NCI-H748 (cell line): Measurements from ENCODE around the gene TRIM26.

Experiments used
- DNase-seq: peaks from one replicate; lab custom pipeline; 2025; ENCODE audit not compliant: unreplicated experiment; lab: John Stamatoyannopoulos, UW

The TRIM26 gene

GRCh38 chr6:30211899-30212298, 1.3 kb downstream of the TRIM26 start:
- no peak for DNase-seq

DNA sequence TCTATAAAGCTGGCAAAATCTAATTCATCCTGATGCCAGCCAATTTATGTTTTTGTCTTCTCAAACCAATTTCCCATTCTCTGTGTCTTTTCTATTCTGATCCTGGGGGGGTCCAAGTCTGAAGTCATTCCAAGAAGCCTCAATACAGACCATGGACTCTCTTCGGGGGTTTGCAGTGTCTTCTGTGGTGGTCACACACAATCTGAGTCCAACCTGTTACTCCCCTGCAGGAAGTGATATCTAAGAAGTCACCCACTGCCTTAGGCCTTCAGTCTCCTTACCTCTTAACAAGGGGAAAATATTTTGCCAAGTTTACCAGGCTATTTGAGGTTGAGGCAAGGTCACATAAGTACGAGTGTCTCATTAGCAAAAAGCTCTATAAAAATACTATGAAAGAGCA, 1.9 kb downstream of the TRIM26 start:
- DNase-seq = no peak

GRCh38 chr6:30207619-30208295, 5.4 kb downstream of the TRIM26 start:
- no peak for DNase-seq

DNA sequence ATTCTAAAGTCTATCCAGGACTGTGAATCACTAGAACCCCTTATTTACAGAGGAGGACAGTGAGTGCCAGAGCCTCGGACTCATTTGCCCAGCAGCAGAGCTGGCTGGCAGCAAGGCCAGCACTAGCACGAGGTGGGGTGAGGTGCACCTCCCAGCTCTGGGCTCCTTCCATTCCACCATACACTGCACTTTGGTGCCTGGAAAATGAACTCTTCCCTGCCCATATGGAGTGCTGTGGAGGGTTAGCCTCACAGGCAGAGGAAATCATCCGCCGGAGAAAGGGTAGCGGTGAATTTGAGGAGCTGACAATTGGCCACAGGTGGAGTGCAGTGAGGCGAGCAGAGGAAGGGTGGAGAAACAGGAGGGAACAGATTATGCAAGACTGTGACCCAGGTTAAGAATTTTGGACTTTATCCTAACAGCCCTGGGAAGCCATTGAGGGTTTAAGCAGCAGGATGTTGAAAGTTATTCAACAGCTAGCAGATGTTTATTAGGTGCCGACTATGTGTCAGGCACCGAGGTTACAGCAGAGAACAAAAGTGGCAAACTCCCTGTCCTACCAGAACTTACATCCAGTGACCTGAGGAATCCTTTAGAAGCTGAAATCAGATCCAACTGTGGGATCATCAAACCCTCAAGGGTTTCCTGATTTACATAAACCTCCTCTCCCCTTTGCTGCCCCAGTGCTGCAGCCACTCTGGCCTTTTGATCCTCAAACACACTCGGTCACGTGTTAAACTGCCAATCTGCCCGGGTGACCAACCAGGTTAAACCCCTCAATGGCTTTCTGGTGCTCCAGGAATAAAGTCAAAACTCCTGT, 6.2 kb downstream of the TRIM26 start:
- DNase-seq = no peak

- no peak for DNase-seq
Measured at GRCh38 chr6:30206152-30206551, 7.1 kb downstream of the TRIM26 start.

DNA sequence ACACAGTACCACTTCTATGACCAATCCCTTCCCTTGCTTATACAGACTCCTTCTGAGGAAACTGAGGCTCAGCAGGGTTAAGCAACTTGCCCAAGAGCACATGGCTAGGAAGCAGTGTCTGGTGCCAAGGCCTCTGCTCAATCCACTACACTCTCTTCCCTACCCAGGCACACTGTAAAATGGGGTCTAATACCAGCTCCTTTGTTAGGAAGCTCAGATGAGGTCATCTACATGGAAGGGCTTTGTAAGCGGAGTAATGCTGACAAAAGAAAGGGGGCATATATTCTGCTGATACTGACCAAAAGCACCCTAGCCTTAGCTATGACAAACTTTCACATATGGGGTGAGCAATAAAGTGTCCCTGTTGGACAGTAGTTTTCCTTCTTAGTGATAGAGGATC, 9.1 kb downstream of the TRIM26 start:
- DNase-seq = no peak

DNA sequence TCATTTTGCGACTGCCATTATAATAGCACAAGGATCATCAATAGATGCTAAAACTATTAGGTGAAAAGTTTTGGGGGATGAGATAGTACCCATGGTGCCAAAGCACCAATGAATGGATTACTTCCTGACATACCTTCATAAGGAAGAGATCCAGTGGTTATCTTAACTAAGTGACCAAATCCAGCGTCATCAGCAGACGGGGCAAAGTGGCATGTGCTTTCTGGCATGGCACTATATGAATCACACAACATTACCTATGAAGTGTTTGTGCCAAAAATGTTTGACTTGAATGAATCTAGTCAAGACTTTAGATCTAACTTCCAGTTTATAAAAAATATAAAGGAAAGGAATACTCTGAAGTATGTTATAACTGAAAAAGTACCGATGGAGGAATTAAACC, 10.8 kb downstream of the TRIM26 start:
- no peak for DNase-seq

GRCh38 chr6:30200551-30201281, 12.5 kb downstream of the TRIM26 start:
- DNase-seq = no peak

DNA sequence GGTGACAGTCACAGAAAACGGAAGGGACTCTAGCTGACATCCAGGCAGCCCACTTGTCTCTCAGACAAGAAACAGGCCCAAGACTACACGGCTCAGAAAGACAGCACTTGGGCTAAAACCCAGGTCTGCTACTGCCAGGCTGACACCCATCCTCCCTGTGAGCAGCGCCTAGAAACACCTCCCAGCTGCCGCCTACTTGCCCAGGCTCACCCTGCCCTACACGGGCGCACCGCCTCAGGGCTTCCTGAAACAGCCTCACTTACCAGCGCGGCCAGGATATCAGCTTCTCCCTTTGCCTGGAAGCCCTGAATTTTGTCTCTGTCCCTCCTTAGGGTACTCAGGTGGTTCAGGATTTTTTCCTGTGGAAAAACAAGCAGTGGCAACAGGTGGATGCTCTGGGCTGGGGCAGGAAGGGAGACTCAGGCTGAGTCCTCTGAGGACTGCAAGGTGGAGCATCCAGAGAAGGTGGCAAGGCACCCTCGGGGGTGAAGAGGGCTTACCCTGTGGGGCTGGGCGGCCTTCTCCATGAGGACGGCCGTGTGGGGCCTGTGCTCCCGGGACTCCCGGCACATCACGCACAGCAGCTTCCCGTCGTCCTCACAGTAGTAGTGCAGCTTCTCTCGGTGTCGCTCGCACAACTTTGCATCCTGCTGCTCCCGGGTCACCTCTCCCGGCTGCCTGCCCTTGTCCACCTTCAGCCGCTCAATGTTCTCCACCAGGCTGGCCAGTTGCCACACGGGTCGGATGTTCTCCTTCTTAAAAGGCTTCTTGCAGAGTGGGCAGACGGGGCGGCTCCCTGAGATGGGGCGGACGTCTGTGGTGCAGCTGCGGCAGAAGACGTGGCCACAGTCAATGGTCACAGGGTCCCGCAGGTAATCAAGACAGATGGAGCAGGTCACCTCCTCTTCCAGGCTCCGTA, 14.8 kb downstream of the TRIM26 start:
- no peak for DNase-seq

DNA sequence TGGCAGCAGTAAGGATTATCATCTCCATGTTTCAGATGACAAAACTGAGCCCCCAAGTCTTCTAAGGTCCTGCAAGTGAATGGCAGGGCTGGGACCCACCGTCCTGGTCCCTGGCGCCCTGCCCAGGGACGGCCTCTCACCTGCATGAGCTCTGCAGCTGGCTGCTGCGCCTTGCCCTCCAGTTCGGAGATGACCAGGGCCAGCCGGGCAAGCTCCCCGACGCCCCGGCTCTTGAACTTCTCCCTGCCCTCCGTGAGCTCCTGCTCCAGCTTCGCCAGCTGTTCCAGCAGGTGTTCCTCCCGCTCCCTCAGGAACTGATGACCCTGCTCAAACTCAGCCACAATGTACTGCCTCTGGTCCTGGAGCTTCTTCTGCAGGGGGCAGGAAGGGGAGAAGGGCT, 16.8 kb downstream of the TRIM26 start:
- no peak for DNase-seq

- DNase-seq = no peak
Measured at GRCh38 chr6:30195951-30196350, 17.3 kb downstream of the TRIM26 start.

DNA sequence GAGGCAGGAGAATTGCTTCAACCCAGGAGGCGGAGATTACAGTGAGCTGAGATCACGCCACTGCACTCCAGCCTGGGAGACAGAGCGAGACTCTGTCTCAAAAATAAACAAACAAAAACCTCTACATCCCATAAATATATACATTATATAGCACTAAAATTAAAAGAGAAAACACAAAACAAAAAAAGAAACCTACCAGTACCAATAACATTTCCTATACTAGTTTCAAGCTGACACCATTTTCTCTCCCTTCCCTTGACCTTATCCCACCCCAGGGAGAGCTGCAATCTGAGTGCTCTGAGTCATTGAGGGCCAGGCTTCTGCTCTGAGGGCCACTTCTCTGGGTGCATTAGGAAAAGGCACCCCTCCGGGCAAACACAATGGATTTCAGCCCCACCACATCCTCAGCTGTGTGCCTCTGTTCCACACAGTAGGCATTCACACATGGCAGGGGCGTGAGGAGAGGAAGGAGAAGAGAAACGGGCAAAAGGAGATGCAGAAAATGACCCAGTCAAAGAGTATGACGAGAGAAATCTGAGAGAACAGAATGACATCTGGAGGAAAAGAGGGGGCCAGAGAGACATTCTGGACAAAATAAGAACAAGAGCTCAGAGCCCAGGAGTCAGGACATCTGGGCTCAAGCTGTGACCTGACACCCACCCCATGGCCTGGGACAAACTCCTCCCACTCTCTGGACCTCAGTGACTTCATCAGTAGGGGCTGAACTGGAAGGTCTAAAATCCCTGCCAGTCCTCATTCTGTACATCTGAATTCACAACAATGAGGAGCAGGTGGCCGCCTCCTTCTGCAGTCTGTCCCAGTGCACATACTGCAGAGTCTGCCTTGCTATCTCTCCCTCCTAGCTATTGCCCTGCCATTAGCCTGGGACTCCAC, 18.2 kb downstream of the TRIM26 start:
- DNase-seq = no peak

DNA sequence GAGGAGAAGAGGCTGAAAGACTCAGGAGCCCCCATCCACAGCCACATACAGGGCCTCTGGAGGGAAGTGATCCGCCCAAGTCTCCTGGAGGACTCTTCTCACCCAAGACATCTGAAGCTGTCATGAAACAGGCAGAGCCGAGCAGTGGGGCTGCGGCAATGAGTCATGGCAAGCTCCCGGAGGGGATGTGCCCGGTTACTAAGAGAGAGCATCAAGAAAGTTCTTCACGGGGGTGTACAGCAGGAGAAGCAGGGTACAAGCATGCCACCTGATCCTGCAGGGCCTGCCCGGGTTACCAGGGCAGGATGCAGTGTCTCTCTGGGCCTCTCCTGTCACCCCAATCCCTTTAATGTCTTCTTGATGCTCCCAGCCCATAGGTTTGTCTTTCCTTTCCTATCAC, 21.1 kb downstream of the TRIM26 start:
- no peak for DNase-seq

DNA sequence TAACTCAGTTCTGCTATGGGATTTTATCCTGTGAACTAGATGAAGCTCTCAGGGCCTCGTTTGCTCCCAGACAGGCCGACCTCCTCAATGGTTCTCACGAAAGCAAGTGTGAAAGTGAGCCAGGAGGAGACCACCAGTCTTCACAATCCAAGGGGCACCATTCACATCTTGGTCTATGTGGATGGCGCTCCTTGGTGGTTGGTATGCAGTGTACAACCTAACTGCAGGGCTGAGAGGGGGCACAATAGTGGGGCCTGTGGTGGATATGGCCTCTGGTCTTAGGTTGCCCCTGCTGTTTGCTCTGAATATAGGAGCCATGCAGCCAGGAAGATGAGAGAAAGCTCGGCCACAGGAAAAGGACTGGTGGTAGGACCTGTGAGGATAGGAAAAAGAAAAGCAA, 24.7 kb downstream of the TRIM26 start:
- DNase-seq = no peak

DNA sequence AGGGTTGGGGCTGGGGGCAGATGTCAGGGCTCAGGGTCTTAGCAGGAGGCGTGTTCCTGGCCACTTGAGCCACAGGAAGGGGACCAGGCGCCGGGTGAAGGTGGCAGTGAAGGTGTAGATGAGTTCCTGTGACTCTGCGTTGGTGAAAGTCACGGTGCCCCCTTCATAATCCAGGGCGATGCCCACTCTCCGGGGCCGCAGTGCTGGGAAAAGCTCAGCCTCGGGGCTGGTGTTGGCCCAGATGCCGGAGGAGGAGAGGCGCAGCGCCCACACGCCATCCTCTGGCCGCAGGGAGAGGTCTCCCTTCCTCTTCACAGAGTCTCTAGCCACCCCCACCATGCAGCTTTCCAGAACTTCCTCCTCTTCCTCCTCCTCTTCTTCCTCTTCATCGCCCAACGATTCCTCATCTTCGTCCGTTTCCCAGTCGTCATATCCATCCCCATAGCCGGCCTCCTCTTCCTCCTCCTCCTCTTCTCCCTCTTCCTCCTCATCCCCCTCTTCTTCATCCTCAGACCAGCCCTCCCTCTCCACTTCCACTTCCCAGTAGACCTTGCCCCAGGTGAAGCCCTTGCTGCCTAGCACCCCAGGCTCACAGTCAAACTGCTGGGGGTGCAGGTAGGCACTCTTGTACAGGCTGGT, 27.2 kb downstream of the TRIM26 start:
- no peak for DNase-seq

GRCh38 chr6:30184417-30185031, 28.7 kb downstream of the TRIM26 start:
- no peak for DNase-seq

DNA sequence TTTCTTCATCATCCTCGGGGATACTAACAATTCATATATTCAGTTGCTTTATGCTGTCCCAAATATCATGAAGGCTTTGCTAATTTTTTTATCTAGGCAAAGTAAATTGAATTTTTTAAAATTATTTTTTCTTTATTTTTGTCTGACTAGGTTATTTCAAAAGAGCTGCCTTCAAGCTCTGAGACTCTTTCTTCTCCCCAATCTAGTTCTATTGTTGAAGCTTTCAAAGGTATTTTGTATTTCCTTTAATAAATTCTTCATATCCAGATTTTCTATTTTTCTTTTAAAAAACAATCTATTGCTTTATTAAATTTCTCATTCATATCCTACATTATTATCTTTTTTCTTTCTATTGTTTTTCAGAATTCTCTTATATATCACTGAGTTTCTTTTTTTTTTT, 33.1 kb downstream of the TRIM26 start:
- DNase-seq = no peak

- no peak for DNase-seq
Measured at GRCh38 chr6:30178837-30179236, 34.4 kb downstream of the TRIM26 start.

DNA sequence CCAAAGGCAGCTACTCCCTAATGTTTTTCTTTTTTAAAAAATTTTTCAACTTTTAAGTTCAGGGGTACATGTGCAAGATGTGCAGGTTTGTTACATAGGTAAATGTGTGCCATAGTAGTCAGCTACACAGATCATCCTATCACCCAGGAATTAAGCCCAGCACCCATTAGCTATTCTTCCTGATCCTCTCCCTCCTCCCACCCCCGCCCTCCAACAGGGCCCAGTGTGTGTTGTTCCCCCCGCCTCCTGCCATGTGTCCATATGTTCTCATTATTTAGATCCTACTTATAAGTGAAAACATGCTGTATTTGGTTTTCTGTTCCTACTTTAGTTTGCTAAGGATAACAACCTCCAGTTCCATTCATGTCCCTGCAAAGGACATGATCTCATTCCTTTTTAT, 37.4 kb downstream of the TRIM26 start:
- DNase-seq = no peak
